ENCODE data around the gene FGD2. TPM values are rescaled to one million over a fixed set of nuclear protein-coding genes. Genes with fewer than 3 reads are reported as not detected.

FGD2 gene
- total RNA-seq, 1 experiment from 2014 or later = 0.10 TPM

GRCh38 chr6:37008484-37009465 lies 3.3 kb downstream of the FGD2 start:
- DNase-seq (ENCODE audit: low read depth, low spot score) (no peak), ATAC-seq (no peak)
- H3K4me2 ChIP-seq (ENCODE audit: low read length) = no peak overlapping the region
- no peaks in the 10 kb centered on the region for H3K36me3 ChIP-seq (ENCODE audit: control insufficient read depth in 1 of 2, insufficient read depth in 2 of 2, low read length in 2 of 2)
- H3K79me2 ChIP-seq (ENCODE audit: insufficient read depth, low read length) = no peaks in the 10 kb centered on the region
- POLR2A ChIA-PET = no interaction called here
- H2AFZ ChIP-seq (ENCODE audit: low read depth, low read length, poor library complexity, severe bottlenecking) = no peak overlapping the region
- no peak overlapping the region for H3K27ac ChIP-seq (ENCODE audit: low read depth, low read length)
- no peak for TF ChIP-seq TCF7L2 (IDR thresholded peaks at IDR 0.05; ENCODE audit: borderline replicate concordance, extremely low read depth, insufficient read depth, insufficient read length)
- TF ChIP-seq POLR2A (IDR thresholded peaks at IDR 0.05; ENCODE audit: borderline replicate concordance, extremely low read depth, insufficient read depth, insufficient read length) = no peak
- no peak for TF ChIP-seq ZBTB33 (IDR thresholded peaks at IDR 0.05; ENCODE audit: extremely low read depth, insufficient replicate concordance, low read length)
- TF ChIP-seq CEBPB (IDR thresholded peaks at IDR 0.05; ENCODE audit: low read depth) = no peak
- no peak for TF ChIP-seq CBX3 (IDR thresholded peaks at IDR 0.05; ENCODE audit: low read depth)
- no peak for TF ChIP-seq RAD21 (IDR thresholded peaks at IDR 0.05; ENCODE audit: low read depth)
- TF ChIP-seq EGR1 (IDR thresholded peaks at IDR 0.05; ENCODE audit: low read depth) = no peak
- no peak for TF ChIP-seq ZFX (IDR thresholded peaks at IDR 0.05)
- TF ChIP-seq YY1 (IDR thresholded peaks at IDR 0.05; ENCODE audit: extremely low read depth, insufficient replicate concordance, low read depth, low read length) = no peak
- no peak for TF ChIP-seq EZH2 (IDR thresholded peaks at IDR 0.05)
- no peak for TF ChIP-seq MAX (IDR thresholded peaks at IDR 0.05)
- TF ChIP-seq REST (IDR thresholded peaks at IDR 0.05; ENCODE audit: low read depth) = no peak
- no peak for TF ChIP-seq FOSL1 (IDR thresholded peaks at IDR 0.05; ENCODE audit: low read depth)
- no peaks in the 10 kb centered on the region for H3K9me3 ChIP-seq (ENCODE audit: control insufficient read depth in 1 of 2, insufficient read depth in 1 of 2, low read depth in 1 of 2, low read length in 2 of 2)
- H3K9ac ChIP-seq (ENCODE audit: low read length) = no peak overlapping the region
- no peaks in the 10 kb centered on the region for H4K20me1 ChIP-seq (ENCODE audit: insufficient read depth)
- no peaks in the 10 kb centered on the region for H3K27me3 ChIP-seq (ENCODE audit: insufficient read depth, low read length)
- CTCF ChIA-PET = no interaction called here
- BruUV-seq (replicated peaks) = no TSS peak
- intact Hi-C loops (cut with micrococcal nuclease) = no loop called here
- H3K9me2 ChIP-seq (ENCODE audit: insufficient read depth) = no peaks in the 10 kb centered on the region
- RAD21 ChIA-PET (ENCODE audit: low non-redundant PET in 1 of 2, low total read pairs in 2 of 2, uncharacterized antibody in 2 of 2, unreplicated experiment in 2 of 2) = no interaction called here
- H3K4me1 ChIP-seq (ENCODE audit: control insufficient read depth in 1 of 2, insufficient read depth in 2 of 2, low read length in 2 of 2) = no peaks in the 10 kb centered on the region
- no peak overlapping the region for H3K4me3 ChIP-seq (replicated peaks in 1 of 2; ENCODE audit: low read depth in 1 of 2, low read length in 2 of 2)
